ENCODE measurements around the gene CASP14. TPM values are rescaled to one million over a fixed set of nuclear protein-coding genes. Genes with fewer than 3 reads are reported as not detected.

CASP14 gene
- total RNA-seq, 2 experiments from 2014 or later = not detected

DNA sequence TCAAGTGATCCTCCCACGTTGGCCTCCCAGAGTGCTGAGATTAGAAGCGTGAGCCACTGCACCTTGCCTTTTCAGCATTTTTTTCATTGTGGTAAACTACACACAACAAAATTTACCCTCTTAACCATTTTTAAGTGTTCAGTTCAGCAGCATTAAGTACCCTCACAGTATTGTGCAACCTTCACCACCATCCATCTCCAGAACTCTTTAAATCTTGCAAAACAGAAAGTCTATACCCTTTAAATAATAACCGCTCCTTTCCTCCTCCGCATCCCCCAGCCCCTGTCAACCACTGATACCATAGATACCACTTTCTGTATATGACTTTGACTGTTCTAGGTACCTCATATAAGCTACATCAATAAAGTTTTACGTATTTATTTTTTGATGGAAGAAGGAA is 20.8 kb upstream of the CASP14 start:
- H3K27me3 Mint-ChIP-seq = peaks cover 12% of the 10 kb centered on the region
- ChIA-PET CTCF (no interaction called here), POLR2A (no interaction called here)
- H3K9me3 Mint-ChIP-seq = no peaks in the 10 kb centered on the region
- no peaks in the 10 kb centered on the region for H3K36me3 Mint-ChIP-seq (ENCODE audit: low read depth)
- DNase-seq = no peak
- ATAC-seq = no peak
- no peaks in the 10 kb centered on the region for H3K4me1 Mint-ChIP-seq (ENCODE audit: low read depth)
- intact Hi-C loops (cut with micrococcal nuclease) = no loop called here
- no peak overlapping the region for H3K4me3 Mint-ChIP-seq
- no peak overlapping the region for H3K27ac Mint-ChIP-seq
- no peak for TF ChIP-seq CTCF (IDR thresholded peaks at IDR 0.05)

DNA sequence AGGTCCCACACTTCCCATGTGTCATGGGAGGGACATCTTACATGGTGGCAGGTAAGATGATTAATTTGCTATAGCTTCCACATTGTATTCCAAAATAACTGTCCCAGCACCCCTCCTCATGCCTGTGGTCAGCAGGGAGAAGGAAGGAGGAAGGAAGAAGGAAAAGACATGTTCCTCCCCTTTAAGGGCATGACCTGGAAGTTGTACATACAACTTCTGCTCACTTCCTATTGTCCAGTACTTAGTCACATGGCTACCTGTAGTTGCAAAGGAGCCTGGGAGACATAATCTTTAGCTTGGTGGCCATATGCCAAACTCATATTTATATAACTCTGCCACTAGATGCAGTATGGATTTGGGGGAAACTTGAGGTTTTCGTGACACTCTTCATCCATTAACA is 17.6 kb upstream of the CASP14 start:
- no peaks in the 10 kb centered on the region for H3K9me3 Mint-ChIP-seq
- H3K27me3 Mint-ChIP-seq = peaks cover 22% of the 10 kb centered on the region
- DNase-seq = no peak
- H3K4me3 Mint-ChIP-seq = no peak overlapping the region
- no peak for TF ChIP-seq CTCF (IDR thresholded peaks at IDR 0.05)
- H3K27ac Mint-ChIP-seq = no peak overlapping the region
- no peaks in the 10 kb centered on the region for H3K36me3 Mint-ChIP-seq (ENCODE audit: low read depth)
- no peak for ATAC-seq
- ChIA-PET CTCF (no interaction called here), POLR2A (no interaction called here)
- intact Hi-C loops (cut with micrococcal nuclease) = no loop called here
- H3K4me1 Mint-ChIP-seq (ENCODE audit: low read depth) = no peaks in the 10 kb centered on the region

GRCh38 chr19:15035795-15036311 is 13.4 kb upstream of the CASP14 start:
- no peaks in the 10 kb centered on the region for H3K4me1 Mint-ChIP-seq (ENCODE audit: low read depth)
- no peak overlapping the region for H3K4me3 Mint-ChIP-seq
- ATAC-seq (no peak), DNase-seq (no peak)
- TF ChIP-seq CTCF (IDR thresholded peaks at IDR 0.05) = no peak
- ChIA-PET POLR2A (no interaction called here), CTCF (no interaction called here)
- H3K9me3 Mint-ChIP-seq = no peaks in the 10 kb centered on the region
- H3K27me3 Mint-ChIP-seq = peaks cover 29% of the 10 kb centered on the region
- intact Hi-C loops (cut with micrococcal nuclease) = no loop called here
- H3K36me3 Mint-ChIP-seq (ENCODE audit: low read depth) = no peaks in the 10 kb centered on the region
- no peak overlapping the region for H3K27ac Mint-ChIP-seq

- intact Hi-C loops (cut with micrococcal nuclease) = no loop called here
- Mint-ChIP-seq H3K4me1 (ENCODE audit: low read depth) (no peaks in the 10 kb centered on the region), H3K4me3 (no peak overlapping the region), H3K36me3 (ENCODE audit: low read depth) (no peaks in the 10 kb centered on the region), H3K9me3 (no peaks in the 10 kb centered on the region), H3K27ac (no peak overlapping the region), H3K27me3 (peaks cover 22% of the 10 kb centered on the region)
- no peak for TF ChIP-seq CTCF (IDR thresholded peaks at IDR 0.05)
- POLR2A ChIA-PET = no interaction called here
- CTCF ChIA-PET = no interaction called here
- no peak for ATAC-seq
- no peak for DNase-seq
Measured at GRCh38 chr19:15037586-15037985, 11.7 kb upstream of the CASP14 start.

GRCh38 chr19:15038294-15038693 is 11.0 kb upstream of the CASP14 start:
- no peaks in the 10 kb centered on the region for H3K9me3 Mint-ChIP-seq
- CTCF ChIA-PET = no interaction called here
- intact Hi-C loops (cut with micrococcal nuclease) = no loop called here
- H3K4me3 Mint-ChIP-seq = no peak overlapping the region
- H3K27ac Mint-ChIP-seq = no peak overlapping the region
- H3K4me1 Mint-ChIP-seq (ENCODE audit: low read depth) = no peaks in the 10 kb centered on the region
- TF ChIP-seq CTCF (IDR thresholded peaks at IDR 0.05) = no peak
- POLR2A ChIA-PET = no interaction called here
- DNase-seq (no peak), ATAC-seq (no peak)
- peaks cover 20% of the 10 kb centered on the region for H3K27me3 Mint-ChIP-seq
- H3K36me3 Mint-ChIP-seq (ENCODE audit: low read depth) = no peaks in the 10 kb centered on the region

All from activated CD8-positive, alpha-beta T cell treated with anti-CD3 and anti-CD28 coated beads for 36 hours (primary cell).